ENCODE data around the gene RPL27.

- TF ChIP-seq POLR2AphosphoS5 (IDR thresholded peaks at IDR 0.05) (no peak), CTCF (IDR thresholded peaks at IDR 0.05) (no peak)
Measured at GRCh38 chr17:43020030-43020621, 21.9 kb downstream of the RPL27 start.
